DND-41 (cell line): ENCODE data around the gene WDR45.

Experiments used
- EZH2 ChIP-seq: IDR thresholded peaks from 3 replicates; pipeline ENCODE4 v1.6.1; 2012; ENCODE audit warnings: borderline replicate concordance, low read depth, mild to moderate bottlenecking, moderate library complexity, low read length, inconsistent platforms; ENCODE audit not compliant: severe bottlenecking
- TF ChIP-seq, protein P1 (sequence below): IDR thresholded peaks from 2 replicates; pipeline ENCODE4 v1.5.1; 2012; ENCODE audit warnings: borderline replicate concordance, low read length, moderate library complexity, mild to moderate bottlenecking; ENCODE audit not compliant: poor library complexity, severe bottlenecking; ENCODE audit errors: extremely low read depth

DNA sequence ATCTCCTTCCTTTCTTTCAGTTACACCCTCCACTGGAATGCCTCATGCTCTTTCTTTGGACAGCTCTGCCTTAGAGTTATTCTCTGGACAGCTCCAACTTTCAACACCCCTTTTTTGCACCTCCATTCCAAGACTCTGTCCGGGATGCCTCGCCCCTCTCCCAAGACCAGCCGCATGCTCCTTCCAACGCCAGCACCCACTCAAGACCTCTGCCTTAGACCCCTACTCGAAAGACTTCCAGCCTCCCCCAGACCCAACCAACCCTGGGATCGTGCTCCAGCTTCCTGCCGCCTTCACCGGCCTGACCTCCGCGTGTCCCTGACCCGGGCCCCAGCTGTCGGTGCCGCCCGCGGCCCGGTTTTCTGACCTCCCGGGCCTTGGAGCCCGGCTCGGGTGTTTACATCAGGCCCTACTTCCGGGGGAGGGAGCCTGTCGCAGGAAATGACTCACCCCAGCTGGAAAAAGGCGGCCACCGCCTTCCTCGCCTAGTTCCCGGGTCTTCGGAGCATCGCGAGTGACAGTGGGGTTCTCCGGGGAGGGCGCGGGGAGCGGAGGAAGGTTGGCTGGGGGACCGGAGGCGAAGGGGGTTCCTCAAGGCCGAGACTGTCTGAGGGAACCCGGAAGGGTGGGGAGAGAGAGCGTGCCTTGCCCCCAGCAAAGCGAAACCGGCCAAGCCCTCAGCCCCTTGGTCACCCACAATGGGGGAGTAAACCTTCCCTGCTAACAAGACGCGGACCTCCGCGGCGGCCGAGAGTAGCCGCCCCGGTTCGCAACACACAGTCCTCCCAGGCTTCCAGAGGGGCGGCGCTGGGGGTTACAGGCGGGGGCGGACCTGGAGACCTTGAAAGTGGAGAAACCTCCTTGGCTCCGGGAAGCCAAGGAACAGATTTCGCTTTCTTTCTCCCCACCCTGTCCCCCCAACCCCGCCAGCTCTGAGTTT, at the start of gene WDR45:
- TF ChIP-seq, protein P1, sequence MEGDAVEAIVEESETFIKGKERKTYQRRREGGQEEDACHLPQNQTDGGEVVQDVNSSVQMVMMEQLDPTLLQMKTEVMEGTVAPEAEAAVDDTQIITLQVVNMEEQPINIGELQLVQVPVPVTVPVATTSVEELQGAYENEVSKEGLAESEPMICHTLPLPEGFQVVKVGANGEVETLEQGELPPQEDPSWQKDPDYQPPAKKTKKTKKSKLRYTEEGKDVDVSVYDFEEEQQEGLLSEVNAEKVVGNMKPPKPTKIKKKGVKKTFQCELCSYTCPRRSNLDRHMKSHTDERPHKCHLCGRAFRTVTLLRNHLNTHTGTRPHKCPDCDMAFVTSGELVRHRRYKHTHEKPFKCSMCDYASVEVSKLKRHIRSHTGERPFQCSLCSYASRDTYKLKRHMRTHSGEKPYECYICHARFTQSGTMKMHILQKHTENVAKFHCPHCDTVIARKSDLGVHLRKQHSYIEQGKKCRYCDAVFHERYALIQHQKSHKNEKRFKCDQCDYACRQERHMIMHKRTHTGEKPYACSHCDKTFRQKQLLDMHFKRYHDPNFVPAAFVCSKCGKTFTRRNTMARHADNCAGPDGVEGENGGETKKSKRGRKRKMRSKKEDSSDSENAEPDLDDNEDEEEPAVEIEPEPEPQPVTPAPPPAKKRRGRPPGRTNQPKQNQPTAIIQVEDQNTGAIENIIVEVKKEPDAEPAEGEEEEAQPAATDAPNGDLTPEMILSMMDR: no peak
- TF ChIP-seq EZH2: no peak
